ENCODE data around the gene SYTL2. TPM values are rescaled to one million over a fixed set of nuclear protein-coding genes. Genes with fewer than 3 reads are reported as not detected.

Gene SYTL2
- total RNA-seq, 1 donor = 19.9 TPM

- TF ChIP-seq, protein P1, sequence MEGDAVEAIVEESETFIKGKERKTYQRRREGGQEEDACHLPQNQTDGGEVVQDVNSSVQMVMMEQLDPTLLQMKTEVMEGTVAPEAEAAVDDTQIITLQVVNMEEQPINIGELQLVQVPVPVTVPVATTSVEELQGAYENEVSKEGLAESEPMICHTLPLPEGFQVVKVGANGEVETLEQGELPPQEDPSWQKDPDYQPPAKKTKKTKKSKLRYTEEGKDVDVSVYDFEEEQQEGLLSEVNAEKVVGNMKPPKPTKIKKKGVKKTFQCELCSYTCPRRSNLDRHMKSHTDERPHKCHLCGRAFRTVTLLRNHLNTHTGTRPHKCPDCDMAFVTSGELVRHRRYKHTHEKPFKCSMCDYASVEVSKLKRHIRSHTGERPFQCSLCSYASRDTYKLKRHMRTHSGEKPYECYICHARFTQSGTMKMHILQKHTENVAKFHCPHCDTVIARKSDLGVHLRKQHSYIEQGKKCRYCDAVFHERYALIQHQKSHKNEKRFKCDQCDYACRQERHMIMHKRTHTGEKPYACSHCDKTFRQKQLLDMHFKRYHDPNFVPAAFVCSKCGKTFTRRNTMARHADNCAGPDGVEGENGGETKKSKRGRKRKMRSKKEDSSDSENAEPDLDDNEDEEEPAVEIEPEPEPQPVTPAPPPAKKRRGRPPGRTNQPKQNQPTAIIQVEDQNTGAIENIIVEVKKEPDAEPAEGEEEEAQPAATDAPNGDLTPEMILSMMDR (IDR thresholded peaks at IDR 0.05; ENCODE audit: extremely low read depth, low read depth, low read length) = no peak
- no peak for DNase-seq (ENCODE audit: insufficient read length, low spot score, missing footprints)
- Histone ChIP-seq H3K4me3 (ENCODE audit: insufficient read depth, low read length) (peak overlapping the region; percentile 78), H3K27me3 (ENCODE audit: insufficient read depth, low read length) (no peaks in the 10 kb centered on the region), H3K79me2 (ENCODE audit: insufficient read depth, low read length) (no peaks in the 10 kb centered on the region), H3K9me3 (ENCODE audit: low read depth, low read length) (no peaks in the 10 kb centered on the region), H3K4me1 (ENCODE audit: insufficient read depth, low read length) (peaks cover 23% of the 10 kb centered on the region), H4K20me1 (ENCODE audit: insufficient read depth, low read length) (no peaks in the 10 kb centered on the region), H2AFZ (ENCODE audit: low read length) (peak overlapping the region; percentile 99), H3K4me2 (ENCODE audit: insufficient read depth, low read length) (peak overlapping the region; percentile 94), H3K36me3 (ENCODE audit: insufficient read depth, low read length) (no peaks in the 10 kb centered on the region), H3K27ac (ENCODE audit: low read depth, low read length) (peak overlapping the region; percentile 90)
Observed at GRCh38 chr11:85685125-85685819, 125.7 kb downstream of the SYTL2 start.

- H3K9me3 ChIP-seq (ENCODE audit: low read depth, low read length) = no peaks in the 10 kb centered on the region
- no peaks in the 10 kb centered on the region for H3K79me2 ChIP-seq (ENCODE audit: insufficient read depth, low read length)
- no peaks in the 10 kb centered on the region for H3K27me3 ChIP-seq (ENCODE audit: insufficient read depth, low read length)
- TF ChIP-seq, protein P1 (IDR thresholded peaks at IDR 0.05; ENCODE audit: extremely low read depth, low read depth, low read length) = no peak
- H2AFZ ChIP-seq (ENCODE audit: low read length) = peak overlapping the region; percentile 95
- peak overlapping the region; percentile 51 for H3K27ac ChIP-seq (ENCODE audit: low read depth, low read length)
- no peaks in the 10 kb centered on the region for H4K20me1 ChIP-seq (ENCODE audit: insufficient read depth, low read length)
- peak overlapping the region; percentile 82 for H3K4me3 ChIP-seq (ENCODE audit: insufficient read depth, low read length)
- peak overlapping the region; percentile 69 for H3K4me2 ChIP-seq (ENCODE audit: insufficient read depth, low read length)
- peaks cover 23% of the 10 kb centered on the region for H3K4me1 ChIP-seq (ENCODE audit: insufficient read depth, low read length)
- no peaks in the 10 kb centered on the region for H3K36me3 ChIP-seq (ENCODE audit: insufficient read depth, low read length)
- peak; percentile 81 for DNase-seq (ENCODE audit: insufficient read length, low spot score, missing footprints)
Observed at GRCh38 chr11:85682330-85683305, 128.3 kb downstream of the SYTL2 start.

GRCh38 chr11:85680897-85681296 is 130.0 kb downstream of the SYTL2 start:
- H3K27ac ChIP-seq (ENCODE audit: low read depth, low read length) = no peak overlapping the region
- no peak overlapping the region for H3K4me2 ChIP-seq (ENCODE audit: insufficient read depth, low read length)
- no peaks in the 10 kb centered on the region for H3K79me2 ChIP-seq (ENCODE audit: insufficient read depth, low read length)
- DNase-seq (ENCODE audit: insufficient read length, low spot score, missing footprints) = no peak
- peaks cover 17% of the 10 kb centered on the region for H3K4me1 ChIP-seq (ENCODE audit: insufficient read depth, low read length)
- TF ChIP-seq, protein P1 (IDR thresholded peaks at IDR 0.05; ENCODE audit: extremely low read depth, low read depth, low read length) = no peak
- H3K27me3 ChIP-seq (ENCODE audit: insufficient read depth, low read length) = no peaks in the 10 kb centered on the region
- no peaks in the 10 kb centered on the region for H3K9me3 ChIP-seq (ENCODE audit: low read depth, low read length)
- H2AFZ ChIP-seq (ENCODE audit: low read length) = no peak overlapping the region
- no peaks in the 10 kb centered on the region for H4K20me1 ChIP-seq (ENCODE audit: insufficient read depth, low read length)
- H3K4me3 ChIP-seq (ENCODE audit: insufficient read depth, low read length) = no peak overlapping the region
- no peaks in the 10 kb centered on the region for H3K36me3 ChIP-seq (ENCODE audit: insufficient read depth, low read length)

GRCh38 chr11:85679576-85679975 is 131.4 kb downstream of the SYTL2 start:
- H3K4me2 ChIP-seq (ENCODE audit: insufficient read depth, low read length) = no peak overlapping the region
- H3K27me3 ChIP-seq (ENCODE audit: insufficient read depth, low read length) = no peaks in the 10 kb centered on the region
- H4K20me1 ChIP-seq (ENCODE audit: insufficient read depth, low read length) = no peaks in the 10 kb centered on the region
- TF ChIP-seq, protein P1 (IDR thresholded peaks at IDR 0.05; ENCODE audit: extremely low read depth, low read depth, low read length) = no peak
- no peaks in the 10 kb centered on the region for H3K79me2 ChIP-seq (ENCODE audit: insufficient read depth, low read length)
- no peak overlapping the region for H2AFZ ChIP-seq (ENCODE audit: low read length)
- no peak overlapping the region for H3K27ac ChIP-seq (ENCODE audit: low read depth, low read length)
- H3K4me1 ChIP-seq (ENCODE audit: insufficient read depth, low read length) = peaks cover 5% of the 10 kb centered on the region
- H3K36me3 ChIP-seq (ENCODE audit: insufficient read depth, low read length) = no peaks in the 10 kb centered on the region
- no peak overlapping the region for H3K4me3 ChIP-seq (ENCODE audit: insufficient read depth, low read length)
- no peaks in the 10 kb centered on the region for H3K9me3 ChIP-seq (ENCODE audit: low read depth, low read length)
- DNase-seq (ENCODE audit: insufficient read length, low spot score, missing footprints) = no peak
